K562 (cell line): ENCODE measurements around the gene FAM114A1. TPM values are rescaled to one million over a fixed set of nuclear protein-coding genes. Genes with fewer than 3 reads are reported as not detected.

ENCODE experiments used
- ATAC-seq: fragments of 200-7000 bp; cut with Tn5 transposase; 3 replicates; pipeline ENCODE4 v1.9.1; 2020; ENCODE audit warnings: moderate library complexity
- BruUV-seq: library from RNA; stranded (reverse); fragments of 400-500 nt; replicated peaks from 2 replicates; lab custom pipeline; 2021; lab: Mats Ljungman, UMichigan
- CTCF ChIA-PET: fragments of 300-600 bp; formaldehyde crosslinking; extraction: SDS; loops from one replicate; lab custom pipeline; 2021; ENCODE audit warnings: low intra/inter-chr PET ratio; lab: Yijun Ruan, JAX
- POLR2A ChIA-PET: fragments of 300-600, 350-650 bp; sonication (Branson Sonifier 250); formaldehyde crosslinking; extraction: SDS; loops from one replicate; lab custom pipeline; 2021; ENCODE audit warnings: antibody characterized with exemption, inconsistent platforms; lab: Yijun Ruan, JAX
- DNase-seq, 4 experiments: peaks; one replicate each; pipeline versions ENCODE4 v3.0.0 to v3.0.0-alpha.2; 2011 to 2018; ENCODE audit warnings: low spot score in 3 of 4, mixed read lengths in 3 of 4; ENCODE audit errors: extremely low read depth in 1 of 4
- FAIRE-seq: peaks from 2 replicates; lab custom pipeline; 2011; peaks lifted over from hg19 to GRCh38; lab: Jason Lieb, UNC
- H2AFZ ChIP-seq: 2 replicates; pipeline ENCODE4 v1.6.0; 2011; ENCODE audit warnings: low read depth, low read length, control low read depth, inconsistent platforms
- H3K27ac ChIP-seq: fragments of 200-600 bp; 3 replicates; pipeline ENCODE4 v1.8.0; 2011; ENCODE audit warnings: low read depth, mild to moderate bottlenecking, control low read depth, inconsistent platforms, low read length, moderate library complexity, mixed read lengths; ENCODE audit errors: extremely low read depth
- H3K27me3 ChIP-seq, 2 experiments: fragments of 300-600 bp in 1 of 2; 2 replicates in 1 of 2; 3 replicates in 1 of 2; pipeline versions ENCODE4 v1.6.0 to v1.8.0; 2011; ENCODE audit warnings: inconsistent platforms in 2 of 2, low read length in 2 of 2, mild to moderate bottlenecking in 1 of 2, mixed read lengths in 1 of 2, moderate library complexity in 1 of 2; ENCODE audit not compliant: control insufficient read depth in 2 of 2, insufficient read depth in 2 of 2
- H3K36me3 ChIP-seq: fragments of 300-600 bp; 3 replicates; pipeline ENCODE4 v1.8.0; 2011; ENCODE audit warnings: mild to moderate bottlenecking, low read length, inconsistent platforms; ENCODE audit not compliant: control insufficient read depth, insufficient read depth
- H3K4me1 ChIP-seq, 2 experiments: fragments of 200-600 bp in 1 of 2; replicated peaks in 1 of 2; 2 replicates in 1 of 2; 3 replicates in 1 of 2; pipeline versions ENCODE4 v1.5.1 to v1.8.0; 2011; ENCODE audit warnings: inconsistent platforms in 2 of 2, low read length in 2 of 2, mild to moderate bottlenecking in 1 of 2, mixed read lengths in 1 of 2, moderate library complexity in 1 of 2; ENCODE audit not compliant: control insufficient read depth in 2 of 2, insufficient read depth in 2 of 2
- H3K4me2 ChIP-seq: 2 replicates; pipeline ENCODE4 v1.6.1; 2011; ENCODE audit warnings: low read length, control low read depth, inconsistent platforms, mixed read lengths; ENCODE audit not compliant: insufficient read depth
- H3K4me3 ChIP-seq: fragments of 200-600 bp; sonication (generic), shearing (Covaris generic); 2 replicates; pipeline ENCODE4 v1.5.1; 2016; ENCODE audit warnings: control low read depth, inconsistent platforms
- H3K79me2 ChIP-seq: fragments of 200-600 bp; 3 replicates; pipeline ENCODE4 v1.8.0; 2011; ENCODE audit warnings: low read length, inconsistent platforms; ENCODE audit not compliant: control insufficient read depth, insufficient read depth
- H3K9ac ChIP-seq, 2 experiments: 2 replicates each; pipeline versions ENCODE4 v1.6.0 to v1.6.1; 2011; ENCODE audit warnings: low read depth in 2 of 2, low read length in 2 of 2, control low read depth in 1 of 2, inconsistent platforms in 1 of 2, mild to moderate bottlenecking in 1 of 2, mixed read lengths in 1 of 2; ENCODE audit not compliant: insufficient read depth in 1 of 2
- H3K9me1 ChIP-seq: one replicate; pipeline ENCODE4 v1.6.0; 2011; ENCODE audit warnings: inconsistent platforms, mild to moderate bottlenecking, low read length, moderate library complexity; ENCODE audit not compliant: control insufficient read depth, insufficient read depth
- H3K9me3 ChIP-seq: replicated peaks from 2 replicates; pipeline ENCODE4 v1.5.1; 2011; ENCODE audit warnings: low read depth, low read length, inconsistent platforms; ENCODE audit not compliant: control insufficient read depth, insufficient read depth
- H4K20me1 ChIP-seq: replicated peaks from 2 replicates; pipeline ENCODE4 v1.6.1; 2011; ENCODE audit warnings: low read length, inconsistent platforms, mixed read lengths; ENCODE audit not compliant: control insufficient read depth, insufficient read depth
- MAFG ChIP-seq: fragments of 450-650 bp; conservative IDR thresholded peaks from 2 replicates; pipeline ENCODE4 v1.6.1; 2016; ENCODE audit warnings: missing genetic modification characterization, missing compliant biosample characterization
- MAZ ChIP-seq, 2 experiments: fragments of 450-650 bp in 1 of 2; sonication (generic) in 1 of 2; formaldehyde crosslinking; IDR thresholded peaks in 1 of 2; conservative IDR thresholded peaks in 1 of 2; 2 replicates each; pipeline versions ENCODE4 v1.4.0 to v1.5.0; 2020; ENCODE audit warnings: mild to moderate bottlenecking in 1 of 2, missing genetic modification reagents in 1 of 2
- PCBP2 ChIP-seq: fragments of 200-400 bp; formaldehyde crosslinking; IDR thresholded peaks from 2 replicates; pipeline ENCODE4 v1.6.1; 2018; ENCODE audit warnings: low read length, low read depth, mild to moderate bottlenecking, moderate library complexity; ENCODE audit not compliant: poor library complexity, severe bottlenecking
- ZFP1 ChIP-seq: fragments of 450-650 bp; formaldehyde crosslinking; IDR thresholded peaks from 2 replicates; pipeline ENCODE4 v1.4.0; 2020; ENCODE audit warnings: mild to moderate bottlenecking, mixed read lengths
- WGBS: fragments of 100-300 bp; shearing (Covaris generic); methylation state at CpG from one replicate; pipeline ENCODE4 v1.1.6; 2016; ENCODE audit warnings: low coverage, mixed read lengths; ENCODE audit not compliant: insufficient coverage; ENCODE audit errors: missing lambda C conversion rate; 5-methylcytosine and 5-hydroxymethylcytosine counted together
- in situ Hi-C: fragments of 300-500 bp; cut with MboI; formaldehyde crosslinking; loops from 4 replicates; pipeline ENCODE4 v1.15.0; 2018; ENCODE audit warnings: inconsistent platforms, mixed read lengths
- intact Hi-C: fragments of 100-400 bp; cut with micrococcal nuclease; formaldehyde crosslinking; loops from 2 replicates; pipeline ENCODE4 v1.14.2; 2022
- polyA plus RNA-seq, 8 experiments: library from polyadenylated mRNA; depleted of rRNA in 4 of 8; stranded (reverse) in 5 of 8; unstranded in 3 of 8; fragments of >200 nt; fragmentation: Nextera tagmentation in 2 of 8; fragmentation: Illumina TruSeq in 1 of 8; extraction: Ambion mirVana in 2 of 8; extraction: Trizol in 1 of 8; gene quantifications; 2 replicates each; pipeline versions ENCODE4 v1.2.1 to v1.2.3, GENCODE V29; 2011 to 2014; ENCODE audit warnings: inconsistent platforms in 1 of 8, missing spikeins in 1 of 8
- total RNA-seq, 7 experiments: library from RNA; depleted of rRNA in 6 of 7; stranded (reverse); fragments of >200 nt in 6 of 7; fragmentation: Illumina TruSeq in 2 of 7; extraction: Trizol in 2 of 7; gene quantifications; 2 replicates each; pipeline versions ENCODE4 v1.2.1 to v1.2.3, GENCODE V29; 2011 to 2021; ENCODE audit warnings: low replicate concordance in 1 of 7

The FAM114A1 gene
- total and polyA plus RNA-seq, 9 of the 15 experiments (the other 6 are each of a cell fraction or from before 2014, with no cell fraction given), result 1.8 to 12.0 (median 4.3) TPM

GRCh38 chr4:38832206-38832605 lies 35.4 kb upstream of the FAM114A1 start:
- CTCF ChIA-PET, result no interaction called here
- Histone ChIP-seq H2AFZ (no peak overlapping the region), H3K27me3 (no peaks in the 10 kb centered on the region), H3K9ac (no peak overlapping the region), H3K36me3 (no peaks in the 10 kb centered on the region), H3K4me2 (no peak overlapping the region), H3K4me1 (no peaks in the 10 kb centered on the region)
- DNase-seq (no peak), ATAC-seq (no peak), FAIRE-seq (peak; percentile 26)
- POLR2A ChIA-PET, result interaction anchor here (0.6 kb wide), 1 partner anchor 14 kb away, joined by 3 read pairs; no protein-coding TSS in a partner anchor
- in situ Hi-C loops, result no loop called here
- TF ChIP-seq MAZ (CRISPR knock-in tag; conservative IDR thresholded peaks at IDR 0.05 in 1 of 2, IDR thresholded peaks at IDR 0.05 in 1 of 2), result no peak
- no peak for TF ChIP-seq PCBP2
- TF ChIP-seq MAFG, result no peak
- TF ChIP-seq ZFP1, result no peak
- TF ChIP-seq, all 486 proteins: peak for 0
- H3K9me3 ChIP-seq, result no peaks in the 10 kb centered on the region
- no peaks in the 10 kb centered on the region for H3K79me2 ChIP-seq
- intact Hi-C loops, result no loop called here
- no TSS peak for BruUV-seq
- H3K27ac ChIP-seq, result no peak overlapping the region
- H4K20me1 ChIP-seq, result no peaks in the 10 kb centered on the region
- WGBS, result 15% methylated on average over 1 of the region's 1 CpG
- no peak overlapping the region for H3K4me3 ChIP-seq
- H3K9me1 ChIP-seq, result no peaks in the 10 kb centered on the region
